Measurements from ENCODE around the gene FNDC3B.

The FNDC3B gene

GRCh38 chr3:172154768-172155664 lies 115.6 kb downstream of the FNDC3B start:
- peak; percentile 26 for DNase-seq

DNA sequence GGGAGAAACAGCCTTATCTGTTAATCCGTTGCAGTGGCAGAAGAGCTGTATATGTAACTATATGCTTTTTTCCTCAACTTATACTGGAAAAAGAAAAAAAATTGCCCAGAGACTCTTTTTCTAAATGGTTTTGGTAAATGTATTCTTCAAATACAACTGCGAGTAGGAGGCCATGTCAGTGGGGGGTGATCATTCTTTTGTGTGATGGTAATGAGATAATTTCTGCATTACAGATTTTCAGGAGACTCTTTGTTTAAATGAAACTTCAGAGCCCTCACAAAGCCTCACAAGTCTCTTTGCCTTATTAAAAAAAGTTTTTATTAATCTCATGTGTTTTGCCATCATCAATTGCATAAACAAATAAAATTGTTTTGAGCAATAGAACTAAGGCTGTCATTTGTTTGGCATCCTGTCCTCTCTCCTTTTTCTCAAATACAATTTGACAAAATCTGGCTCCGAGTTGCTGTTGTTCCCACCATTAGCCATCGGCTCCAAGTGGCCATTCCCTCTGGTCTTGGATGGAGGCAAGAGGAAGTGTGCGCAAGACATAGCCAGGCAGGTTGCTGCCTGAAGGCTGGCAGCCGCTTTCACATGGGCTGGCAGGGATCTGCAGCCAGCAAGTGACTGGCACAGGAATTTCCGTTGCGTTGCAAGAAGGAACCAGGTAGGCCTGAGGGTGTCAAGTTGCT lies 116.7 kb downstream of the FNDC3B start:
- DNase-seq, result no peak

DNA sequence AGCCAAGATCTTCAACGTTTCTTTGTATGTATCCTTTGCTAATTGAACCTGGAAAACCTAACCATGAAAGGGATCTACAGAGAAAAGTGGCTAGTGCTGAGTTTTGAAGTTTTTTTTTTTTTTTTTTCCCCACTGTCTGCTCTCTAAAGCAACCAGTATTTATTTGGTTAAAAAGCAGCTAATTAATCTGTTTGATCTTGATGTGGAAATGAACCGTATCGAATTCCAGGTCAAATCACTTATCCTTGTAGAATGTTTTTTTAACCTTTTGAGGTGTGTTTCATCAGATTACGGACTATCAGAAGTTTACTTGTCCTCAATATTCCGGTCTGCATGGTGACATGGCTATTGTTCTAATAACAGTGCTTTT lies 117.2 kb downstream of the FNDC3B start:
- DNase-seq, result no peak

GRCh38 chr3:172157564-172158258 lies 118.3 kb downstream of the FNDC3B start:
- no peak for DNase-seq

DNA sequence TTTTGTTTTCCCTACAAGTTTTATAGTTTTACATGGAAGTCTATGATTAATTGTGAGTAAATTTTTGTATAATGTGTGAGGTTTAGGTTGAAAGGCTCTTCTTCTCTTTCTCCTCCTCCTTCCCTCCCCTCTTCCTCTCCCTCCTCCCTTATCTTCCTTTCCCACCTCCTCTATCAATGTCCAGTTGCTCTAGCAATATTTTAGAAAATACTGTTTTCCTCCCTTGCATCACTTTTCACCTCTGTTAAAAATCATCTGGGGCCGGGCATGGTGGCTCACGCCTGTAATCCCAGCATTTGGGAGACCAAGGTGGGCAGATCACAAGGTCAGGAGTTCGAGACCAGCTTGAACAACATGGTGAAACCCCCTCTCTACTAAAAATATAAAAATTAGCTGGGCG lies 119.4 kb downstream of the FNDC3B start:
- DNase-seq, result no peak

- no peak for DNase-seq
These were observed 120.0 kb downstream of the FNDC3B start for GRCh38 chr3:172159376-172159775.

GRCh38 chr3:172159962-172160538 lies 120.7 kb downstream of the FNDC3B start:
- no peak for DNase-seq

DNA sequence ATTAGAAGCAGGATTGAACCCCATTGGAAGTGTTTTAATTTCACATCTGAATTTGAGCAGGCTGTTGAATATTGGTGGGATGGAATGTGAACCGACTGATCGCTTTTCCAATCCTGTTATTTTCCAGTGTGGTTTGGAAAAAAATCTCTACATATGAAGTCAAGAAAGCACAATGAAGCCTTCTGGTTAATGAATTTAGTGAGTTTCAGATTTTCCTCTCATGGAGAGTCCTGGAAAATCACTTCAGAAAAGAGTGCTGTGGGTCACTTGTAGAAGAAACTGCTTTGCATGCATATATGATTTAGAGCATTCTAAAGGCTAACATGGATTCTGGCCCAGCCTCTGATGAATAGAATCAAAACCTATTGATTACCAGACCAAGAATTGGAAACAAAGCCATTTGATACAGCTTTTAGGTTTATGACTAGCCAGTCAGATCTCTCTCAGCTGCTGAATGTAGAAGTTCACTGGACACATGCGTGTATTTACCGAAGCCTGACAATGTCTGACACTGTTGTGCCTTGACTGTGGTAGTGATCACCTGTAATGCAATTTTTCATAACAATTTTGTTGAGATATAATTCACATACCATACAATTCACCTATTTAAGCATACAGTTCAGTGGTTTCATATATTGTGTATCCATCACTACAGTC lies 121.9 kb downstream of the FNDC3B start:
- DNase-seq, result no peak

GRCh38 chr3:172161959-172162358 lies 122.6 kb downstream of the FNDC3B start:
- no peak for DNase-seq

- DNase-seq, result no peak
These were observed 123.9 kb downstream of the FNDC3B start for GRCh38 chr3:172163320-172163719.

GRCh38 chr3:172164620-172165362 lies 125.4 kb downstream of the FNDC3B start:
- no peak for DNase-seq

DNA sequence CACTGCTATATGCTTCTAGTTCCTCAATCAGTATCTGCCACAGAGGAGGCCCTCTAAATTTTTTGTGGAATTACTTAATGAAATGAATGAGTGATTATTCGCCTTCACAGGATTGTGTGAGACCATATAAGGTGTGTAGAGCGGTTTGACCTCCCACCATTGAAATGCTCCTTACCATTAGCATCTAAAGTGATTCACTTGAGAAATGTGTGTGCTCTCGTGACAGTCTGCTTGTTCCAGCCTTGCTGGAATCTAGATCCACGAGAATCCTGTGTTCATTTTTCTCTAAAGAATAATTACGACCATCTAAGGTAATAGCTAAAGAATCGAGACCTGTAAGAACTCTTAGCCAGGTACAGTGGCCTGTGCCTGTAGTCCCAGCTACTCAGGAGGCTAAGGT lies 126.9 kb downstream of the FNDC3B start:
- no peak for DNase-seq

DNA sequence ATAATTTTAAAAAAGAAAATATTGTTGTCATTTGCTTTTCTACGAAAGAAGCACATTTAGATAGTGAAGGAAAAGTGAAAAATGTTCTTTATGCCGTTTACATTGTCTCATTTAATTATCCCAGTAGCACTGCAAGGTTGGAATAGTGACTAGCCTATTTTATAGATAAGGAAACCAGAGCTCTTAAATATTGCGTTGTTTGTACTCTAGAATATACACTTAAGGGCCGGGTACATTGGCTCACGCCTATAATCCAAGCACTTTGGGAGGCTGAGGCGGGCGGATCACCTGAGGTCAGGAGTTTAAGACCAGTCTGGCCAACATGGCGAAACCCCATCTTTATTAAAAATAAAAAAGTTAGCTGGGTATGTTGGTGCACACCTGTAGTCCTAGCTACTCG lies 127.5 kb downstream of the FNDC3B start:
- no peak for DNase-seq

- DNase-seq, result no peak
These were observed 128.7 kb downstream of the FNDC3B start for GRCh38 chr3:172167892-172168648.

DNA sequence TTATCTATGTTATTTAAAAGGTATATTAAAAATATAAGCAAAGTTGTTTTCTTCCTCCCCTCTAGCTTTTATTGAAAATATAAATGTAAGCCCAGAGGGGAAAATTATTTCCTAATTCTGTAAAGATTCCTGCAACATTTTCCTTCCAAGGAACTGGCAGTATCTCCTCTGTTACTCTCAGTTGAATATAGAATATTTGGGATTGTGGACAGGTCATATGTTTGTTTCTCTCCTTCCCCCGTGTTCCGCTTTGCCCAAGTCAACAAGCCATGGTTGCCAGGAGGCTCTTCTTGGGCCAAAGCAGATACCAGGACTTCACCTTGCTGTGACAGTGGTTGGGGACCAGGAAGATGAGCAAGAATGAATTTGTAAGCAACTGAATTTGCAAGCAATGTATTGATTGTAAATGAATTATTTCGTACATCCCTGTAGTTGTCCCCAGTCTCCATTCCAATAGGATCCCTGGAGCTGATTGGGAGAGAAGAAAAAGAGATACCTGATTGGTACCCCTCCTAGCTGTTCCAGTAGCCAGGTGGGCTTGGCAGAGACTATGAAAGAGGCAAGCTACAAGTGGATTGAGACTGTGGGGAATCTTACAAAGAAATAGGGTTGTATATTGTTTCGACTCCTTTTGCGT lies 130.8 kb downstream of the FNDC3B start:
- DNase-seq, result no peak

GRCh38 chr3:172170841-172171240 lies 131.5 kb downstream of the FNDC3B start:
- DNase-seq, result no peak

DNA sequence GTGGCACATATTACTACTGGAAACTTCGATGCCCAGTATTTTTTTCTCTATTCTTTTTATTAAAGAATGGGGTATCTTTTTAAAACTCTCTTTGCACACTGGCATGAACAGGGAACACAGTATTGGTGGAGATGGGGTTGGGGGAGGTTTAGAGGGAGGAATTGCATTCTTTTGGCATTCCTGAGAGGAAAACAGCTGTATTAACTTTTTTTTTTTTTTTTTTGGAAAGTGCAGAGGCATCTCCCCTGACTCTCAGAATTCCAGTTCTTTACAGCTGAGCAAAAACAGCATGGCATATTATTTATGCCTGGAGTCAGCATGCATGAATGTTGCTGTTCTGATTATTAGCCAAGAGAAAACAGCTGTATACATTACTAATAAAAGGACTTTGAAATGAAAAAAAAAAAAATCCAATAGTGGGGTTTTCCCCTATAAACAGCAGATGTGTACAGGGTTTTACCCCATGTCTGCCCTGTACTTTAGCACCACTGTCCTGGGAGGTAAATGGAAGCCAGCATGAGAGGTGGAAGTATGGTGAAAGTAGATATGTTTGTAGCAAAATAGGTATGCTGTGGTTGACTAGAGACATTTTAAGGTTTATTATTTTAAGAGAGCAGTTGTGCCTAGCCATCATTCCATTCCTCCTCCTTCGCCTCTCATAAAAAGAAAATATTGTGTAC lies 132.2 kb downstream of the FNDC3B start:
- DNase-seq, result no peak

DNA sequence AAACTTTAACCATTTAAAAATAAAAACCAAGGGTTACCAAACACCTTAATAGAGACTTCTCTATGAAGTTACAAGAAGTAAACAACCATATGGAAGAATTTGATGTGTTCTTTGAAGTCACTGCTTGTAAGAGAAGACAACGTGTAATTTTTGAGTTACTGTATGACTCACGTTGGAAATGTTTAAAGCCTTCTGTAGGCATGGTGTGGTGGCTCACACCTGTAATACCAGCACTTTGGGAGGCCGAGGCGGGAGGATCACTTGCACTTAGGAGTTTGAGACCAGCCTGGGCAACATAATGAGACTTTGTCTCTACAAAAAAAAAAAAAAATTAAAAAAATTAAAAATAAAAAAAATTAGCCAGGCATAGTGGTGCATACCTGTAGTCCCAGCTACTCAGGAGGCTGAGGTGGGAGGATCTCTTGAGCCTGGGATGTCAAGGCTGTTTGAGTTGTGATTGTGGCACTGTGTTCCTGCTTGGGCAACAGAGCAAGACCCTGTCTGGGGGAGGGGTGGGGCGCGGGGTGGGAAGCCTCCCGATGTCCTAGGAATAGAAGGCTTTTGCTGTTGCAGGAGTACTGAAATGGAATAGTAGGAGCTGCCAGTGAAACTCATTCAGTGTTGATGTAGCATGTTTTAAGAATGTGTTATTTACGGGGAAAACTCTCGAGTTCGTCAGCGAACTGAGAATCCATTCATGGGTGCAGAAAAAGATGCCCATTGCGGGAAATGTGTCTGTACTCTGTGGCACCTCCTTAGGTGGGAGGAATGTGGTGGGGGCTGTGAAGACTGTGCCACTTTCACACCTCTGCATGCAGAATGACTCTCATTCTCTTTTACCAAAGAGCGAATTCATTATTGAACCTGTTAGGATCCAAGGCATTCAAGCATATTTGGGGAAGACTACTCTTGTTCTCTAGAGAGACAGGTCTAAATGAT lies 134.2 kb downstream of the FNDC3B start:
- no peak for DNase-seq
